ENCODE results near the gene P2RY12. TPM values are rescaled to one million over a fixed set of nuclear protein-coding genes. Genes with fewer than 3 reads are reported as not detected.

The P2RY12 gene
- total RNA-seq, 1 donor from 2014 or later: 0.65 TPM

DNA sequence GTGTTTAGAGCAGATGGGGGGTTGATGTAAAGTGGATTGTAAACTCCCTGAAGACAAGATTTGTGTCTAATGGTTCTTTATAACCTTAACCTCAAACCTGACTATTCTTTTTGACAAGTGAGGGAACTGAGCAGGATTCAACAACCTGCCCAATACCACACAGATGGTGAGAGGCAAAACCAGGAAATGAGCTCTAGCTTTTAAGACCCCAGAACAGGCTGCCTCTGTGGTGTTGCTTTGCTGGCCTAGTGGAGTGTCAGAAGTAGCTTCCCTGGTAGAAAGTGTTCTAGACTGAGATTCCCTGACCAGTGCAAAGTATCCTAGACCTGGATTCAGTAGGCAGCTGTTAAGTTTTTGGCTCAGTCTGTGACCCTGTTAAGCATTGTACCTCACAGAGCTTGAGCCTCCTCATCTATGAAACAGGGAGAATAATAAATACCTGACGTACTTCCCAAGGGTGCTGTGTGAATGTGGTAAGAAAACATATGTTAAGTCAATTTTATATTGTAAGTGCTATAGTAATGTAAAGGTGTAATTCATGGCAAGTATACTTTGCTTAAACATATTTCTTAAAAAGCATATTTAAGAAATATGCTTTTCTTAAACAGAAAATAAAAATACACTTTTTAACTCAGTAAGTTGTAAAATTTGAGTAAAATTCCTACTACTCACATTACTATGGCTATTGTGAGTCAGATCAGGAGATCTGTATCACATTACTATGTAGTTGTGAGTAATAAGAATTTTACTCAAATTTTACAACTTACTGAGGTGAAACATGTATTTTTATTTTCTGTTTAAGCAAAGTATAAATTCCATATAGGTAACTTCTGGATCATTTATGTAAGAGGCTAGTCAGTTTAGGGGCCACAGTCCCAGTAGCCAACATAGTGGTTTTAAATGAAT, 76.7 kb downstream of the P2RY12 start:
- ATAC-seq (no peak), DNase-seq (ENCODE audit: low spot score) (no peak)

DNA sequence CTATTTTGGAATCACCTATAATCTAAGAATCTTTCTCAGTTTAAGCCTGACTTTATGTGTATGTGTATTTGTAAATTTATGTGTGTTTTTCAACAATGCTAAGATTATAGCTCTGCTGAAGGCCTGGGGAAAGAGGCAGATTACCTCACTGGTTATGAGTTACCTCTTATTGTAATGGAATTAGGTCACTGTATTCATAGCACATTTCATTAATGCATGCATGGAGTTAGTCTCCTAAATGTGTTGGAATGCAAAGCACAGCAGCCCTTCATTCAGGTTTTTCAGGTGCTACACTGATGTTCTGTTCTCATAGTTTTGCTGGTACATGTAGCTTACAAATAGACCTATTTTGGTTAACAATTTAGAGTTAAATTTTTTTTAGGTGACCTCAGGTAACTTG, 77.4 kb downstream of the P2RY12 start:
- no peak for ATAC-seq
- no peak for DNase-seq (ENCODE audit: low spot score)

DNA sequence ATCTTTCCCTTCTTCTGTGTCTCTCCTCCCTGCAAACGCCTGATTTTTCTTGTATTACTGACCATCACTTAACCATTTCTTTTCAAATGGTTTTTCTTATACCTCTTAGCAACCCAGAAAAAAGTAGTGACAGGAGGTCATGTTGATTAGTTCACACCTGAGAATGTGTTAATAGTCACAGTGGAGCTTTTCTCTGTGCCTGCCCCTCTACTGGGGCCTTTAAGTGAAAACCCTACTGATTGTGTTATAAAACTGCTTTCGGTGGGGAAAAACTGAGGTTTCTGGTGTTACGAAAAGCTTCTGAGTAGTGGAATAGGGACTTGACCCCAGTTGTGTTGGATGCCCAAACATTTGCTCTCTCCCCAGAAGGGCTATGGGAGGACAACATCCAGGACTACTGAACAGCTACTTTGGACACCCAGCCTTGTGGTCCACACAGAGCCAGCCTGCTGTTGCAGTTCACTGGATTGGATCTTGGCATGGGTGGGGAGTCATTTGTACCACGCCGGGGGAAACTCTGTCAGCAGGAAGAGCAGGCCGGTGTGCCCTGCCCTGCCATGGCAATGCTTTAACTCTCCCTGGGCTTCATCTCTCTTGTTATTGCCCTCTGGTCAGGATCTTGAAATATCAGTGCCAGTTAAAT, 78.3 kb downstream of the P2RY12 start:
- ATAC-seq: no peak
- DNase-seq (ENCODE audit: low spot score): no peak

GRCh38 chr3:151305775-151306151, 78.8 kb downstream of the P2RY12 start:
- no peak for DNase-seq (ENCODE audit: low spot score)
- no peak for ATAC-seq

GRCh38 chr3:151305060-151305774, 79.3 kb downstream of the P2RY12 start:
- peak; percentile 69 for DNase-seq (ENCODE audit: low spot score)
- peak; percentile 96 for ATAC-seq

DNA sequence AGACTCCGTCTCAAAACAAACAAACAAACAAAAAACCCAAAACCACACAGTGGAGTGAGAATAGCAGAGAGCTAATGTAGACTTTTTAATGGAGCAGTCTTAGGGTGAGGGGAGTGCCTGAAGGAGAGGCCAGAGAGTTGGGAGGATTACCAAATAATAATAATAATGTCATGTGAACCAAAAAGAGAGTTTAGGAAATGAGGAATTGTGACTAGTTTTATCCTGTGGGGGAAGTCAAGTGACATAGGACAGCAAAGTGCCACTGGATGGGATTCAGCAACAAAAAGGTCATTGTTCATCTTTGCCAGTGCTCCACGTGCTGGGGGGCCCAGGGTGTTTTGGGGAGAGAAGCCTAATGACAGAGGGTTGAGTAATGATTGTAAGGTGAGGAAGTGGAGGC, 80.8 kb downstream of the P2RY12 start:
- no peak for DNase-seq (ENCODE audit: low spot score)

DNA sequence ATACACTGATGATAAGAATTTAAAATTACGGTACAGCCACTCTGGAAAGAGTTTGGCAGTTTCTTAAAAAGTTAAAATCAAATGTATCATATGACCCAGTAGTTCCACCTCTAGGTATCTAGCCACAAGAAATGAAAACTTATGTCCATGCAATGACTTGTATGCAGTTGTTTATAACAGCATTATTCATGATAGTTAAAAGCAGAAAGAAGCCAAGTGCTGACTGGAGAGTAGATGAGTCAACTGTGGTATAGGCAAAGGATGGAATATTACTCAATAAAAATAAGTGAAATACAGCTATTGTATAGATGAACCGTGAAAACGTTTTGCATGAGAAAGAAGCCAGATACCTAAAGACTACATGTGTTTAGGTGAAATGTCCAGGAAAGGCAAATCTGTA, 82.8 kb downstream of the P2RY12 start:
- no peak for ATAC-seq
- no peak for DNase-seq (ENCODE audit: low spot score)

More for the DNA sequence above, 80.8 kb downstream of the P2RY12 start:
- ATAC-seq: no peak

- peak; percentile 20 for ATAC-seq
- DNase-seq (ENCODE audit: low spot score): no peak
These were observed 84.0 kb downstream of the P2RY12 start for GRCh38 chr3:151300539-151300938.

DNA sequence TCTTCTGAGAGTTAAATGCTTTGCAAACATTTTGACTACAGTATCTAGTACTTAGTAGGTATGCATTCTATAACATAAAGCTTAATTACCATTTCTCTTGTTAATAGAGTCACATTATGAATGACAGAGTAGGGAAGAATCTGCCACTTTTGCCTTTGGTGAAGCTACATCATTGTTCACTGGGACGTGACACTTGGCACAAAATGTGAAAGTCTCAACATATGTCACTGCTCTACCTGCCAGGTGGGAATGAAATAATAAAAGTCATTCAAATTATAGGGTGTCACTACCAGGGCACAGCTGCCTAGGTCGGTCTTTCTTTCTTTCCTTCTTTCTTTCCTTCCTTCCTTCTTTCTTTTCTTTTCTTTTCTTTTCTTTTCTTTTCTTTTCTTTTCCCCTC, 85.5 kb downstream of the P2RY12 start:
- DNase-seq (ENCODE audit: low spot score): no peak
- ATAC-seq: no peak

- ATAC-seq: no peak
- no peak for DNase-seq (ENCODE audit: low spot score)
These were observed 87.1 kb downstream of the P2RY12 start for GRCh38 chr3:151297429-151297828.

- no peak for DNase-seq (ENCODE audit: low spot score)
- no peak for ATAC-seq
These were observed 88.3 kb downstream of the P2RY12 start for GRCh38 chr3:151296226-151296625.

GRCh38 chr3:151293127-151293526, 91.4 kb downstream of the P2RY12 start:
- no peak for DNase-seq (ENCODE audit: low spot score)
- no peak for ATAC-seq

DNA sequence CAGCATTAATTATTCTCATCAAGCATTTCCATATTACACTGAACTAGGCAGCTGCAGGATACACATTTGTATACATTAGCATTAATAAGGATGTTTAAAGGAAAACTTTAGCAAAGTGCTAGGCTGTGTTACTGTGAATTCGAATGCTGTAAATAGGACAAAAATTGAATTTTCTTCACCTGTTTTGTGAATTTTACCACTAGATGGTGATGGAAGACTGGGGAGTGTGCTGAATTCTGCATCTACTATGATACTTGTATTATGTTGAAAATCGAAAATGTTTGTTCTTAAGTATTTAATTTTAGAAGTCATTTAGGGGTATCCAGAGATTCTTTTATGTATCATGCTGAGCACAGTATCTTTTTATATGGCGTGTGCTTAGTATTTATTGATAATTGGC, 93.9 kb downstream of the P2RY12 start:
- DNase-seq (ENCODE audit: low spot score) (no peak), ATAC-seq (peak; percentile 45)

GRCh38 chr3:151289445-151289844, 95.1 kb downstream of the P2RY12 start:
- DNase-seq (ENCODE audit: low spot score) (no peak), ATAC-seq (no peak)

Other genes starting within 250 kb of the P2RY12 start
- 0.73 TPM for gene GPR171, start 181.5 kb downstream of the P2RY12 start, total RNA-seq
- gene P2RY14, start 106.2 kb downstream of the P2RY12 start, total RNA-seq: not detected
- not detected for gene GPR87, start 67.9 kb downstream of the P2RY12 start, total RNA-seq
- gene P2RY13, start 55.2 kb downstream of the P2RY12 start, total RNA-seq: 1.3 TPM
- gene IGSF10, start 76.3 kb upstream of the P2RY12 start, total RNA-seq: 0.28 TPM